Liver (tissue), 9 donors: ENCODE results near the gene TSHZ2. TPM values are rescaled to one million over a fixed set of nuclear protein-coding genes. Genes with fewer than 3 reads are reported as not detected.

Experiments used
- DNase-seq: peaks from one replicate; pipeline ENCODE4 v3.0.0-alpha.2; 2017; ENCODE audit warnings: low spot score
- H3K27ac ChIP-seq, 2 donors: one replicate each; pipeline ENCODE4 v1.7.0; 2013; ENCODE audit warnings: inconsistent platforms in 2 of 2, low read length in 2 of 2, control low read depth in 1 of 2, low read depth in 1 of 2, mild to moderate bottlenecking in 1 of 2
- H3K27me3 ChIP-seq, 4 donors: one replicate each; pipeline versions ENCODE4 v1.6.1 to v1.7.0; 2013; ENCODE audit warnings: low read length in 3 of 4, inconsistent platforms in 1 of 4, mild to moderate bottlenecking in 1 of 4, moderate library complexity in 1 of 4; ENCODE audit not compliant: control insufficient read depth in 4 of 4, insufficient read depth in 4 of 4
- H3K36me3 ChIP-seq, 4 donors: one replicate each; pipeline versions ENCODE4 v1.6.1 to v1.7.0; 2013; ENCODE audit warnings: low read length in 3 of 4, mild to moderate bottlenecking in 3 of 4, low read depth in 1 of 4, moderate library complexity in 1 of 4; ENCODE audit not compliant: control insufficient read depth in 4 of 4, insufficient read depth in 3 of 4
- H3K4me1 ChIP-seq, 4 donors: one replicate each; pipeline versions ENCODE4 v1.6.1 to v1.7.0; 2013; ENCODE audit warnings: low read length in 3 of 4, mild to moderate bottlenecking in 3 of 4, moderate library complexity in 1 of 4; ENCODE audit not compliant: control insufficient read depth in 4 of 4, insufficient read depth in 4 of 4
- H3K4me3 ChIP-seq, 3 donors: one replicate each; pipeline versions ENCODE4 v1.6.1 to v1.7.0; 2013; ENCODE audit warnings: low read length in 3 of 3, control low read depth in 1 of 3, low read depth in 1 of 3, mild to moderate bottlenecking in 1 of 3
- H3K9ac ChIP-seq, 2 donors: one replicate each; pipeline ENCODE4 v1.7.0; 2013; ENCODE audit warnings: low read length in 2 of 2, mild to moderate bottlenecking in 2 of 2, moderate library complexity in 2 of 2, control low read depth in 1 of 2, low read depth in 1 of 2
- H3K9me3 ChIP-seq, 4 donors: one replicate each; pipeline versions ENCODE4 v1.6.1 to v1.7.0; 2013; ENCODE audit warnings: low read length in 3 of 4; ENCODE audit not compliant: control insufficient read depth in 4 of 4
- ATF3 ChIP-seq: IDR thresholded peaks from 2 replicates; pipeline ENCODE4 v1.6.1; 2016; ENCODE audit warnings: antibody characterized with exemption
- CTCF ChIP-seq: fragments of 150-350 bp; IDR thresholded peaks from 2 replicates; pipeline ENCODE4 v1.5.1; 2017; ENCODE audit warnings: improper control_type of control experiment, low read depth, low read length; ENCODE audit not compliant: missing input control
- EGR1 ChIP-seq, 2 donors: IDR thresholded peaks; 2 replicates each; pipeline ENCODE4 v1.6.1; 2016 to 2018; ENCODE audit warnings: antibody characterized with exemption in 2 of 2, low read depth in 2 of 2
- FOXA1 ChIP-seq: IDR thresholded peaks from 2 replicates; pipeline ENCODE4 v1.6.1; 2016; ENCODE audit warnings: antibody characterized with exemption
- FOXA2 ChIP-seq: IDR thresholded peaks from 2 replicates; pipeline ENCODE4 v1.6.1; 2016; ENCODE audit warnings: antibody characterized with exemption
- GABPA ChIP-seq, 2 donors: IDR thresholded peaks in 1 of 2; conservative IDR thresholded peaks in 1 of 2; 2 replicates each; pipeline ENCODE4 v1.6.1; 2016; ENCODE audit warnings: antibody characterized with exemption in 2 of 2, mild to moderate bottlenecking in 1 of 2, moderate library complexity in 1 of 2
- HNF4A ChIP-seq, 2 donors: conservative IDR thresholded peaks; 2 replicates each; pipeline ENCODE4 v1.6.1; 2016; ENCODE audit warnings: antibody characterized with exemption in 2 of 2, mild to moderate bottlenecking in 2 of 2
- HNF4G ChIP-seq: IDR thresholded peaks from 2 replicates; pipeline ENCODE4 v1.6.1; 2016; ENCODE audit warnings: antibody characterized with exemption
- JUND ChIP-seq, 2 donors: IDR thresholded peaks; 2 replicates each; pipeline ENCODE4 v1.6.1; 2016; ENCODE audit warnings: antibody characterized with exemption in 2 of 2
- MAX ChIP-seq: IDR thresholded peaks from 2 replicates; pipeline ENCODE4 v1.6.1; 2016; ENCODE audit warnings: antibody characterized with exemption
- NR2F2 ChIP-seq: IDR thresholded peaks from 2 replicates; pipeline ENCODE4 v1.6.1; 2016; ENCODE audit warnings: antibody characterized with exemption
- RAD21 ChIP-seq, 2 donors: IDR thresholded peaks; 2 replicates each; pipeline ENCODE4 v1.6.1; 2016; ENCODE audit warnings: antibody characterized with exemption in 2 of 2, mild to moderate bottlenecking in 2 of 2
- REST ChIP-seq: IDR thresholded peaks from 2 replicates; pipeline ENCODE4 v1.6.1; 2016; ENCODE audit warnings: antibody characterized with exemption, mild to moderate bottlenecking
- RXRA ChIP-seq, 2 donors: IDR thresholded peaks; 2 replicates each; pipeline ENCODE4 v1.6.1; 2017 to 2018; ENCODE audit warnings: antibody characterized with exemption in 2 of 2, mild to moderate bottlenecking in 1 of 2
- SP1 ChIP-seq: IDR thresholded peaks from 2 replicates; pipeline ENCODE4 v1.6.1; 2018; ENCODE audit warnings: antibody characterized with exemption, mild to moderate bottlenecking
- TAF1 ChIP-seq: conservative IDR thresholded peaks from 2 replicates; pipeline ENCODE4 v1.6.1; 2016; ENCODE audit warnings: antibody characterized with exemption, mild to moderate bottlenecking
- YY1 ChIP-seq: IDR thresholded peaks from 2 replicates; pipeline ENCODE4 v1.6.1; 2016; ENCODE audit warnings: antibody characterized with exemption, mild to moderate bottlenecking
- ZBTB33 ChIP-seq: IDR thresholded peaks from 2 replicates; pipeline ENCODE4 v1.6.1; 2016; ENCODE audit warnings: antibody characterized with exemption
- WGBS: extraction: QIAGEN DNeasy Blood & Tissue Kit; methylation state at CpG from one replicate; pipeline ENCODE4 v1.1.7; 2013; 5-methylcytosine and 5-hydroxymethylcytosine counted together
- polyA plus RNA-seq, 2 donors: library from polyadenylated mRNA; stranded (reverse) in 1 of 2; unstranded in 1 of 2; fragments of 200-250 nt in 1 of 2; fragments of >200 nt in 1 of 2; fragmentation: Nextera tagmentation in 1 of 2; extraction: Ambion mirVana in 1 of 2; gene quantifications; one replicate each; pipeline versions ENCODE4 v1.2.1 to v1.2.3, GENCODE V29; 2013 to 2015
- total RNA-seq, 2 donors: library from RNA; depleted of rRNA; stranded (reverse); fragments of >200 nt; gene quantifications; one replicate each; pipeline ENCODE4 v1.2.3, GENCODE V29; 2014
- donor health status: healthy.
- donor health status: healthy.
- donor health status: healthy.
- donor health status: healthy.
- donor health status: healthy.

TSHZ2 gene
- total and polyA plus RNA-seq, 4 donors, result 2.9 to 11.3 (median 7.8) TPM

GRCh38 chr20:53080687-53080962 lies 108.5 kb downstream of the TSHZ2 start:
- no peaks in the 10 kb centered on the region for H3K9me3 ChIP-seq

GRCh38 chr20:53080969-53081871 lies 109.1 kb downstream of the TSHZ2 start:
- H3K9ac ChIP-seq, result no peak overlapping the region
- H3K9me3 ChIP-seq, result no peaks in the 10 kb centered on the region
- H3K36me3 ChIP-seq, result no peaks in the 10 kb centered on the region
- peak overlapping the region; percentile 44 to 96 for H3K27ac ChIP-seq
- H3K27me3 ChIP-seq, result no peaks in the 10 kb centered on the region
- TF ChIP-seq HNF4G, result no peak
- TF ChIP-seq JUND (IDR thresholded peaks at IDR 0.05), result peak; percentile 38 to 51
- peak; percentile 49 for TF ChIP-seq ZBTB33
- TF ChIP-seq MAX, result peak; percentile 51
- TF ChIP-seq GABPA (IDR thresholded peaks at IDR 0.05 in 1 of 2, conservative IDR thresholded peaks at IDR 0.05 in 1 of 2), result peak in 1 of 2 donors; percentile 42
- no peak for TF ChIP-seq NR2F2
- peak; percentile 13 to 47 for TF ChIP-seq RAD21 (IDR thresholded peaks at IDR 0.05)
- peak; percentile 85 for TF ChIP-seq SP1
- peak in 1 of 2 donors; percentile 19 for TF ChIP-seq EGR1 (IDR thresholded peaks at IDR 0.05; ENCODE audit: low read depth in 2 of 2)
- TF ChIP-seq TAF1, result no peak
- peak; percentile 26 for TF ChIP-seq FOXA1
- peak; percentile 91 for TF ChIP-seq YY1
- TF ChIP-seq CTCF, result no peak
- TF ChIP-seq ATF3, result peak; percentile 23
- TF ChIP-seq RXRA (IDR thresholded peaks at IDR 0.05), result peak; percentile 84 to 88
- TF ChIP-seq REST, result peak; percentile 46
- peak; percentile 35 for TF ChIP-seq FOXA2
- TF ChIP-seq HNF4A (conservative IDR thresholded peaks at IDR 0.05), result peak; percentile 37 to 46
- DNase-seq, result no peak
- H3K4me3 ChIP-seq, result no peak overlapping the region
- H3K4me1 ChIP-seq, result peaks cover 11 to 26% (median 20%) of the 10 kb centered on the region in 4 donors
- WGBS, result 56% methylated on average over 10 of the region's 10 CpGs

More at GRCh38 chr20:53080687-53080962, 108.5 kb downstream of the TSHZ2 start:
- no peak for TF ChIP-seq TAF1
- Histone ChIP-seq H3K27ac (peak overlapping the region; percentile 88 to 96), H3K27me3 (no peaks in the 10 kb centered on the region), H3K4me3 (no peak overlapping the region), H3K9ac (no peak overlapping the region), H3K4me1 (peaks cover 11 to 26% (median 20%) of the 10 kb centered on the region in 4 donors), H3K36me3 (no peaks in the 10 kb centered on the region)
- DNase-seq, result no peak
- 95% methylated on average over 9 of the region's 9 CpGs for WGBS
